Thoracic aorta (tissue), 2 donors: Measurements from ENCODE around the gene PARPBP. TPM values are rescaled to one million over a fixed set of nuclear protein-coding genes. Genes with fewer than 3 reads are reported as not detected.
"Not testable (repeated sequence)": the region's sequence is repeated elsewhere in the genome, so short reads cannot be mapped to it uniquely, and the experiment has no call there.

ENCODE experiments used
- ATAC-seq: fragments of 150-250 bp; one replicate; pipeline ENCODE4 v1.8.0; 2017; ENCODE audit warnings: low read depth; ENCODE audit not compliant: insufficient number of reproducible peaks, low FRiP score
- DNase-seq: peaks from one replicate; pipeline ENCODE4 v3.0.0-alpha.2; 2020; ENCODE audit warnings: low spot score
- H3K27ac ChIP-seq, 2 donors: fragments of 200-600 bp; sonication (generic); 1 replicate in 1 of 2; 2 replicates in 1 of 2; pipeline ENCODE4 v1.5.1; 2016; ENCODE audit warnings: mild to moderate bottlenecking in 2 of 2, moderate library complexity in 2 of 2
- H3K27me3 ChIP-seq: fragments of 200-600 bp; sonication (generic); replicated peaks from 2 replicates; pipeline ENCODE4 v1.6.0; 2016; ENCODE audit warnings: mild to moderate bottlenecking; ENCODE audit not compliant: insufficient read depth
- H3K36me3 ChIP-seq: fragments of 200-600 bp; sonication (generic); one replicate; pipeline ENCODE4 v1.5.1; 2016
- H3K4me1 ChIP-seq, 2 donors: fragments of 200-600 bp; sonication (generic); 1 replicate in 1 of 2; 2 replicates in 1 of 2; pipeline versions ENCODE4 v1.5.1 to v1.6.0; 2016; ENCODE audit warnings: low read depth in 2 of 2, mild to moderate bottlenecking in 1 of 2; ENCODE audit not compliant: control insufficient read depth in 1 of 2
- H3K4me3 ChIP-seq: fragments of 200-600 bp; sonication (generic); 2 replicates; pipeline ENCODE4 v1.5.1; 2016; ENCODE audit warnings: mild to moderate bottlenecking
- H3K9me3 ChIP-seq: fragments of 200-600 bp; sonication (generic); 2 replicates; pipeline ENCODE4 v1.5.1; 2016
- total RNA-seq, 2 donors: library from RNA; depleted of rRNA; stranded (reverse); fragments of >200 nt; gene quantifications; one replicate each; pipeline versions ENCODE4 v1.1.0 to v1.2.3, GENCODE V29; 2016
- TF ChIP-seq, protein P1 (sequence below): fragments of 200-600 bp; sonication (generic); IDR thresholded peaks from one replicate; pipeline ENCODE4 v1.5.1; 2019; ENCODE audit warnings: antibody characterized with exemption

Gene PARPBP
- total RNA-seq, 2 donors from 2014 or later: 0.27 to 2.6 TPM

DNA sequence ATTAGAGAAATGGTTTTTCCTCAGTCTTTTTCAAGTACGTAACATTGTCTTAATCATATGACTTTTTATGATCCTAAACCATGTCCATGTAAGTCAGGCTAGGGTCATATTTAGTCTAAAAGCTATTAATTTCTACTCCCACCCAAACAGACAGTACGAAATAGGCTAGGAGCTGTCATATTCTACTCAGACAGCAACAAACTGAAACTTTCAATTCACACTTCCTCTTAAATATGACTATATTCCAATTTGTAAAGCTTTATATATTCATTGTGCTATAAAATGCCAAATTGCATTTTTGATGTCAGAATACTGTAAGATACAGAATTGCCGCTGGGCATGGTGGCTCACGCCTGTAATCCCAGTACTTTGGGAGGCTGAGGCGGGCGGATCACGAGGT is 3.6 kb upstream of the PARPBP start:
- DNase-seq (no peak), ATAC-seq (no peak)
- TF ChIP-seq, protein P1, sequence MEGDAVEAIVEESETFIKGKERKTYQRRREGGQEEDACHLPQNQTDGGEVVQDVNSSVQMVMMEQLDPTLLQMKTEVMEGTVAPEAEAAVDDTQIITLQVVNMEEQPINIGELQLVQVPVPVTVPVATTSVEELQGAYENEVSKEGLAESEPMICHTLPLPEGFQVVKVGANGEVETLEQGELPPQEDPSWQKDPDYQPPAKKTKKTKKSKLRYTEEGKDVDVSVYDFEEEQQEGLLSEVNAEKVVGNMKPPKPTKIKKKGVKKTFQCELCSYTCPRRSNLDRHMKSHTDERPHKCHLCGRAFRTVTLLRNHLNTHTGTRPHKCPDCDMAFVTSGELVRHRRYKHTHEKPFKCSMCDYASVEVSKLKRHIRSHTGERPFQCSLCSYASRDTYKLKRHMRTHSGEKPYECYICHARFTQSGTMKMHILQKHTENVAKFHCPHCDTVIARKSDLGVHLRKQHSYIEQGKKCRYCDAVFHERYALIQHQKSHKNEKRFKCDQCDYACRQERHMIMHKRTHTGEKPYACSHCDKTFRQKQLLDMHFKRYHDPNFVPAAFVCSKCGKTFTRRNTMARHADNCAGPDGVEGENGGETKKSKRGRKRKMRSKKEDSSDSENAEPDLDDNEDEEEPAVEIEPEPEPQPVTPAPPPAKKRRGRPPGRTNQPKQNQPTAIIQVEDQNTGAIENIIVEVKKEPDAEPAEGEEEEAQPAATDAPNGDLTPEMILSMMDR: no peak
- H3K36me3 ChIP-seq: no peaks in the 10 kb centered on the region
- no peak overlapping the region for H3K4me3 ChIP-seq
- no peak overlapping the region for H3K27ac ChIP-seq
- H3K27me3 ChIP-seq: no peaks in the 10 kb centered on the region
- no peaks in the 10 kb centered on the region for H3K9me3 ChIP-seq
- H3K4me1 ChIP-seq: peaks cover 16 to 17% of the 10 kb centered on the region in 2 donors

DNA sequence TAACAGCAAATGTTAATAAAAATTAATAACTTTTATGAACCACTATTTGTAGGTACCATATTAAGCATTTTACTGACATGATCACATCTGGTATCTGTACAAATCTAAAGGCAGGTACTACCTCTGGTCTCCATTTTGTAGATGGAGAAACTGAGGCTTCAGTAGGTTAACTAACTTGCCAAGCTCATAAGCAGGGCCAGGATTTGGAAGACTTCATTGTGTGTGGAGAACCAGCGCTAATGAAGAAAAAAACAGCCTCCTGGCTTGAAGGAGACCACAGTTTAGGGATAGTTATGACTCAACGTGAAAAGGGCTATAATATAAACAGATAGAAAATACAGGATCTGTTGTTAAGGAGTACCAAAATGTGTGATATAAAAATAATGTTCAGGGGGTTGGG is 1.1 kb upstream of the PARPBP start:
- Histone ChIP-seq H3K4me3 (peak overlapping the region; percentile 96), H3K27ac (no peak overlapping the region), H3K27me3 (no peaks in the 10 kb centered on the region), H3K4me1 (peaks cover 16 to 17% of the 10 kb centered on the region in 2 donors), H3K9me3 (no peaks in the 10 kb centered on the region), H3K36me3 (no peaks in the 10 kb centered on the region)
- DNase-seq: no peak
- TF ChIP-seq, protein P1: no peak
- no peak for ATAC-seq

DNA sequence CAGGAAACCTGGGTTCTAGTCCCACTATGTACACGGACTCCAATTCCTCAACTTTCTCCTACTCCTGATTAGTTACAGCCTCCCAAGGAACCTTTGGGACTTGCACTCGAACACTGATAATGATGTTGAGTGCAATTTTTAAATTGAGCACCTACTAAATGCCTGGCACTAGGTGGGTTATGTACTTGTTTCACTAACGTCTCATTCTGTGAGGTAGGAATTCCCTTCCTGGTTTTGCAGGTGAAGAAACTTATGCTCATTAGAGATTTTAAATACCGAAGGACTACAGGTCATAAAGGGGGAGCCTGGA is 536 bp downstream of the PARPBP start:
- Histone ChIP-seq H3K36me3 (no peaks in the 10 kb centered on the region), H3K9me3 (no peaks in the 10 kb centered on the region), H3K27me3 (no peaks in the 10 kb centered on the region), H3K27ac (no peak overlapping the region), H3K4me3 (peak overlapping the region; percentile 96), H3K4me1 (peaks cover 16 to 17% of the 10 kb centered on the region in 2 donors)
- ATAC-seq (no peak), DNase-seq (no peak)
- TF ChIP-seq, protein P1: no peak

DNA sequence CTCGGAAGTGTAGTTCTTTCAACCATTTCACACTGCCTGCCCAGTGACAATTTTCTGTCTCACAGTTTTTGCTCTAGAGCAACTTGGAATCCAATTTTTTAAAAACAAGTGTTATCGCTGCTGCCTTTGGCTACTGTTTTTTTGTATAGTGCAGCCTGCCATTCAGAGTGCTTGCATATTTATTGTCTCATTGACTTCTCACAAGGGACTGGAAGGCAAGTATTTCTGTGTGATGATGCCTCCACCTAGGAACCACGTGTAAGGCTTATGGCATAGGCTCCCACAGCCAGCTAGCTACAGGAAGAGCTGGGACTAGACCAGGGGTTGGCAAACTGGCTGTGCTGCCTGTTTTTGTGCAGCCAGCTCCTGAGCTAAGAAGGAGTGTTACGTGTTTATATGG is 903 bp downstream of the PARPBP start:
- DNase-seq: no peak
- no peaks in the 10 kb centered on the region for H3K9me3 ChIP-seq
- TF ChIP-seq, protein P1: no peak
- ATAC-seq: no peak
- no peaks in the 10 kb centered on the region for H3K27me3 ChIP-seq
- H3K27ac ChIP-seq: no peak overlapping the region
- peak overlapping the region; percentile 96 for H3K4me3 ChIP-seq
- H3K4me1 ChIP-seq: peaks cover 16 to 17% of the 10 kb centered on the region in 2 donors
- no peaks in the 10 kb centered on the region for H3K36me3 ChIP-seq

DNA sequence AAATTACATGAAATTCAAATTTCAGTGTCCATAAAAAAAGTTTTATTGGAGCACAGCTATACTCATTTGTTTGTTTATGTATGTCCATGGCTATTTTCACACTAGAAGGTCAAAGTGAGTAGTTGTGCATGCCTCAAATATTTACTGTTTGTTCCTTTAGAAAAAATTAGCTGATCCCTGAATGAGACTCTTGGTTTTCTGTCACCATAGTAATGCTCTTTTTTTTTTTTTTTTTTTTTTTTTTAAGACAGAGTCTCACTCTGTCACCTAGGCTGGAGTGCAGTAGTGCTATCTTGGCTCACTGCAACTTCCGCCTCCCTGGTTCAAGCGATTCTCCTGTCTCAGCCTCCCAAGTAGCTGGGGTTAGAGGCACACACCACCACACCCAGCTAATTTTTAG is 1.3 kb downstream of the PARPBP start:
- not testable (repeated sequence) for H3K4me3 ChIP-seq, H3K27me3 ChIP-seq, H3K27ac ChIP-seq, H3K9me3 ChIP-seq, H3K36me3 ChIP-seq, ATAC-seq, DNase-seq
- H3K4me1 ChIP-seq: peaks cover 16 to 17% of the 10 kb centered on the region in 2 donors

DNA sequence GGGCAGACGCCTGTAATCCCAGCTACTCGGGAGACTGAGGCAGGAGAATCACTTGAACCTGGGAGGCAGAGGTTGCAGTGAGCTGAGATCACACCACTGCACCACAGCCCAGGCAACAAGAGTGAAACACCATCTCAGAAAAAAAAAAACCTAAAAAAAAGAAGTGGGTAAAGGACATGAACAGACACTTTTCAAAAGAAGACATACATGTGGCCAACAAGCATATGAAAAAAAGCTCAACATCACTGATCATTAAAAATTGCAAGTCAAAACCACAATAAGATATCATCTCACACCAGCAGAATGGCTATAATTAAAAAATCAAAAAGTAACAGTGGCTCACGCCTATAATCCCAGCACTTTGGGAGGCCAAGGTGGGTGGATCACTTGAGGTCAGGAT is 10.7 kb downstream of the PARPBP start:
- H3K4me1 ChIP-seq, DNase-seq, H3K27me3 ChIP-seq, ATAC-seq, H3K9me3 ChIP-seq, H3K36me3 ChIP-seq, H3K4me3 ChIP-seq, H3K27ac ChIP-seq: not testable (repeated sequence)

DNA sequence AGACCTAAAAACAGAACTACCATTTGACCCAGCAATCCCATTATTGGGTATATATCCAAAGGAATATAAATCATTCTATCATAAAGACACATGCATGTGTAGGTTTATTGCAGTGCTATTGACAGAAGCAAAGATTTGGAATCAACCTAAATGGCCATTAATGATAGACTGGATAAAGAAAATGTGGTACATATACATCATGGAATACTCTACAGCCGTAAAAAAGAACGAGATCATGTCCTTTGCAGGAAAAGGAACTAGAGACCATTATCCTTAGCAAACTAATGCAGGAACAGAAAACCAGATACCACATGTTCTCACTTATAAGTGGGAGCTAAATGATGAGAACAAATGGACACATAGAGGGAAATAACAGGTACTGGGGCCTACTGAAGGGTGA is 11.5 kb downstream of the PARPBP start:
- not testable (repeated sequence) for H3K4me3 ChIP-seq, H3K9me3 ChIP-seq, H3K36me3 ChIP-seq, H3K27ac ChIP-seq, H3K4me1 ChIP-seq, ATAC-seq, DNase-seq, H3K27me3 ChIP-seq

DNA sequence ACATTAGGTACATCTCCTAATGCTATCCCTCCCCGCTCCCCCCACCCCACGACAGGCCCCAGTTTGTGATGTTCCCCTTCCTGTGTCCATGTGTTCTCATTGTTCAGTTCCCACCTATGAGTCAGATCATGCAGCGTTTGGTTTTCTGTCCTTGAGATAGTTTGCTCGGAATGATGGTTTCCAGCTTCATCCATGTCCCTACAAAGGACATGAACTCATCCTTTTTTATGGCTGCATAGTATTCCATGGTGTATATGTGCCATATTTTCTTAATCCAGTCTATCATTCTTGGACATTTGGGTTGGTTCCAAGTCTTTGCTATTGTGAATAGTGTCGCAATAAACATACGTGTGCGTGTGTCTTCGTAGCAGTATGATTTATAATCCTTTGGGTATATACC is 17.6 kb downstream of the PARPBP start:
- H3K4me3 ChIP-seq, DNase-seq, H3K4me1 ChIP-seq, H3K27me3 ChIP-seq, ATAC-seq, H3K36me3 ChIP-seq, H3K27ac ChIP-seq, H3K9me3 ChIP-seq: not testable (repeated sequence)

DNA sequence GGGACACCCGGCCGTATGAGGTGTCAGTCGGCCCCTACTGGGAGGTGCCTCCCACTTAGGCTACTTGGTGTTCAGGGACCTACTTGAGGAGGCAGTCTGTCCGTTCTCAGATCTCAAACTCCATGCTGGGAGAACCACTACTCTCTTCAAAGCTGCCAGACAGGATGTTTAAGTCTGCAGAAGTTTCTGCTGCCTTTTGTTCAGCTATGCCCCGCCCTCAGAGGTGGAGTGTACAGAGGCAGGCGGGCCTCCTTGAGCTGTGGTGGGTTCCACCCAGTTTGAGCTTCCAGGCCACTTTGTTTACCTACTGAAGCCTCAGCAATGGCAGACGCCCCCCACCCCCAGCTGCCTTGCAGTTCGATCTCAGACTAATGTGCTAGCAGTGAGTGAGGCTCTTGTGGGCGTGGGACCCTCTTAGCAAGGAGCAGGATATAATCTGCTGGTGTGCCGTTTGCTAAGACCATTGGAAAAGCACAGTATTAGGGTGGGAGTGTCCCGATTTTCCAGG is 22.9 kb downstream of the PARPBP start:
- not testable (repeated sequence) for H3K27me3 ChIP-seq, H3K4me3 ChIP-seq, ATAC-seq, H3K4me1 ChIP-seq, DNase-seq, H3K27ac ChIP-seq, H3K9me3 ChIP-seq, H3K36me3 ChIP-seq
